Activated naive CD4-positive, alpha-beta T cell treated with anti-CD3 and anti-CD28 coated beads, Interleukin-2, amount 10 ng/mL, durations not matched to agents 7 days and 5 days (primary cell): Measurements from ENCODE around the gene ARFIP1.

Experiments used
- CTCF ChIA-PET: fragments of 350-600 bp; sonication (Branson Sonifier 250); formaldehyde crosslinking; loops from one replicate; lab custom pipeline; 2021; ENCODE audit warnings: antibody characterized with exemption; lab: Charles Lee
- DNase-seq: peaks from one replicate; pipeline ENCODE4 v3.0.0-alpha.2; 2020
- H3K27ac Mint-ChIP-seq: one replicate; pipeline ENCODE4 v1.8.0; 2021; ENCODE audit warnings: mild to moderate bottlenecking, moderate library complexity, mixed read lengths
- H3K27me3 Mint-ChIP-seq: one replicate; pipeline ENCODE4 v1.8.0; 2021; ENCODE audit warnings: mild to moderate bottlenecking, mixed read lengths
- H3K36me3 Mint-ChIP-seq: one replicate; pipeline ENCODE4 v1.8.0; 2021; ENCODE audit warnings: mixed read lengths
- H3K4me1 Mint-ChIP-seq: one replicate; pipeline ENCODE4 v1.8.0; 2021; ENCODE audit warnings: mixed read lengths
- H3K4me3 Mint-ChIP-seq: one replicate; pipeline ENCODE4 v1.8.0; 2021; ENCODE audit warnings: mild to moderate bottlenecking, moderate library complexity, mixed read lengths
- H3K9me3 Mint-ChIP-seq: one replicate; pipeline ENCODE4 v1.8.0; 2021; ENCODE audit warnings: mixed read lengths

Gene ARFIP1

DNA sequence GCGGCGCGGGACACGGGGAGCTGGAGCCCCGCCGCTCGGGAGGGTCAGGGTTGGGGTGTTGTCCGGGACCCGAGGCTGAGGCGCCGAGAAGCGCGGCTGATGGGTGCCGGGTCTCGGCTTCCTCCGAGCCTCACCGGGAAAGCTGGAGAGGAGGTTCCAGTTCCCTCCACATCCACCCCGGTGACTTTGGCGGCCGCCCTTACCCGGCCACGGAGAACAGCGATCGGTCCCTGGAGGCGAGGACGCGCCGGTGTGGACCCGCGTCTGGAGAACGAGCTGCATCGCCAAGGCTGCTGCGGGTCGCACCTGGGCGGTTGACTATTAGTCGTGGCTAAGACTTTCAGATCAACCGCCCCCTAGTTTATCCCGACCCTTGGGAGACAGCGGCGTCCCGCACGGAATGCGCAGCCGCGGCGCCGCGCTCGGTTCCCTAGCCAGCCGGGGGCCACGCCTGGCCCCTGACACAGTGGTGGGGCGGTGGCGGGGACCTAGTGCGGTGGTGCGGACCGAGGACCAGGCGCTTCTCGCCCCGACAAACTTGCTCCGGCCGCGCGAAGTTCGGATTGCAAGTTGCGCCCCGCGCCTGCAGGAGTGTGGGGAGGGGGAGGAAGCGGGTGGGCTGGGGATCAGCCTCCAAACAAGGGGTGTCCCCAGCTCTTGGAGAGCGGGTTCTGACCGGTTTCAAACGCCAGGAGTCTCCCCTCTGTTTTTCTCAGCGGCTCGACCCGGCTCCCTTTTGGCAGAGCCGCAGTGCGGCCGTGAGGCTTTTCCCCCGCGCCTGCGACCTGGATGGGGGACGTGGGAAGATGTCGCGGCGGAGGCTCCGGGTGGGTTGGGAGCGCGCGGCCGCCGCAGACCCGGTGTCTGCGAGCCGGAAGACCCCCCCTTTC, 156.9 kb downstream of the ARFIP1 start:
- H3K27me3 Mint-ChIP-seq: peaks cover 83% of the 10 kb centered on the region
- no peaks in the 10 kb centered on the region for H3K9me3 Mint-ChIP-seq
- CTCF ChIA-PET: interaction anchor here (1.2 kb wide), 2 partner anchors 9 to 25 kb away, joined by 3 to 4 read pairs; no protein-coding TSS in a partner anchor
- peak overlapping the region; percentile 59 for H3K4me3 Mint-ChIP-seq
- peak; percentile 30 for DNase-seq
- H3K4me1 Mint-ChIP-seq: peaks cover 27% of the 10 kb centered on the region
- no peaks in the 10 kb centered on the region for H3K36me3 Mint-ChIP-seq
- H3K27ac Mint-ChIP-seq: no peak overlapping the region

- Mint-ChIP-seq H3K4me1 (peaks cover 27% of the 10 kb centered on the region), H3K9me3 (no peaks in the 10 kb centered on the region), H3K4me3 (peak overlapping the region; percentile 64), H3K36me3 (no peaks in the 10 kb centered on the region), H3K27me3 (peaks cover 81% of the 10 kb centered on the region), H3K27ac (no peak overlapping the region)
- CTCF ChIA-PET: interaction anchor here (1.1 kb wide), 1 partner anchor 224 kb away, joined by 4 read pairs; no protein-coding TSS in a partner anchor
- peak; percentile 29 for DNase-seq
Observed at GRCh38 chr4:152937336-152938236, 157.8 kb downstream of the ARFIP1 start.

GRCh38 chr4:152938237-152938947, 158.6 kb downstream of the ARFIP1 start:
- Mint-ChIP-seq H3K36me3 (no peaks in the 10 kb centered on the region), H3K9me3 (no peaks in the 10 kb centered on the region), H3K4me1 (peaks cover 27% of the 10 kb centered on the region), H3K27me3 (peaks cover 80% of the 10 kb centered on the region), H3K4me3 (peak overlapping the region; percentile 64), H3K27ac (no peak overlapping the region)
- CTCF ChIA-PET: interaction anchor here (0.6 to 1.1 kb wide), 2 partner anchors 146 to 223 kb away, joined by 3 to 4 read pairs; no protein-coding TSS in a partner anchor
- DNase-seq: no peak

DNA sequence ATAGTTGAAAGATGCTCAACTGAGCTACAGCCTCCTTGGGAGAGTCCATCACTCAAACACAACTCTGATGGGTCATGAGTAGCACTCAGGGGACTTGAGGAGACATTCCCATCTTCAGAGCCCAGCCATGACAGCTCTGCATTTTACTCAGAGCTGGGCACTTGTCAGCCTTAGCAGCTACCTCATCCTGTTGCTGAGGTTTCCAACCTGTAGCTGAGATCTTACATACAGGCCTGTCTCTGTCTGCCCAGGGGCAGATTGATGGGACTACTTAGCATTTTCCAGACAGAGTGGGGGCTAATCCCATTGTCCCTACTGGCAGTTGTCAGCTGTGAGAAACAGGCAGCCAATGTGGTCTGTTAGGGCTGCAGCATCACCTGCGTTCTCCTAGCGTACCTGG, 159.9 kb downstream of the ARFIP1 start:
- Mint-ChIP-seq H3K36me3 (no peaks in the 10 kb centered on the region), H3K9me3 (no peaks in the 10 kb centered on the region), H3K27ac (no peak overlapping the region), H3K27me3 (peaks cover 78% of the 10 kb centered on the region), H3K4me3 (no peak overlapping the region), H3K4me1 (peaks cover 24% of the 10 kb centered on the region)
- no peak for DNase-seq
- CTCF ChIA-PET: interaction anchor here (1.1 kb wide), 1 partner anchor 146 kb away, joined by 3 read pairs; no protein-coding TSS in a partner anchor

- Mint-ChIP-seq H3K4me1 (peaks cover 16% of the 10 kb centered on the region), H3K27me3 (peaks cover 74% of the 10 kb centered on the region), H3K36me3 (no peaks in the 10 kb centered on the region), H3K27ac (no peak overlapping the region), H3K9me3 (no peaks in the 10 kb centered on the region), H3K4me3 (no peak overlapping the region)
- CTCF ChIA-PET: interaction anchor here (1.1 kb wide), 1 partner anchor 145 kb away, joined by 3 read pairs; no protein-coding TSS in a partner anchor
- no peak for DNase-seq
Observed at GRCh38 chr4:152940461-152940860, 160.7 kb downstream of the ARFIP1 start.

DNA sequence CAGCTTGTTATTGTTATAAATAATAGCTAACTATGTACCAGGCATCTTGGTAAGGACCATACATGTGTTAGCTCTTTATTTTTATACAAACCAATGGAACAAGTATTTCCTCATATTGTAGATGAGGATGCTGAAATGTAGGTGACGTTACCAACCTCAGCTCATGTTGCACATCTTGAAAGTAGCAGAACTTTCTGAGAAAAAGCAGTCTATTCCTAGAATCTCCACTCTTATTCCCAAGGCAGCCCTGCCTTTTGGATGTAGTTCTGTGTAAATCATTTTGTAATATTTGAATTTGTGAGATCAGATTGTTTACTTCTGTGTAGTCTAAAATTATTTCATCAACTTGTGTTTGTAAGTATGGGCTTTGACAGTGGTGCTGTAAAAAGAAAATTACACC, 161.7 kb downstream of the ARFIP1 start:
- Mint-ChIP-seq H3K36me3 (no peaks in the 10 kb centered on the region), H3K9me3 (no peaks in the 10 kb centered on the region), H3K27ac (no peak overlapping the region), H3K4me1 (peaks cover 12% of the 10 kb centered on the region), H3K4me3 (no peak overlapping the region), H3K27me3 (peaks cover 64% of the 10 kb centered on the region)
- DNase-seq: no peak
- CTCF ChIA-PET: no interaction called here

- no peaks in the 10 kb centered on the region for H3K36me3 Mint-ChIP-seq
- H3K9me3 Mint-ChIP-seq: no peaks in the 10 kb centered on the region
- CTCF ChIA-PET: no interaction called here
- no peak overlapping the region for H3K27ac Mint-ChIP-seq
- H3K27me3 Mint-ChIP-seq: peaks cover 61% of the 10 kb centered on the region
- no peak for DNase-seq
- H3K4me1 Mint-ChIP-seq: peaks cover 12% of the 10 kb centered on the region
- H3K4me3 Mint-ChIP-seq: no peak overlapping the region
Observed at GRCh38 chr4:152942346-152942745, 162.6 kb downstream of the ARFIP1 start.

- CTCF ChIA-PET: interaction anchor here (0.8 kb wide), 1 partner anchor 30 kb away, joined by 3 read pairs; no protein-coding TSS in a partner anchor
- no peak for DNase-seq
- Mint-ChIP-seq H3K4me3 (no peak overlapping the region), H3K4me1 (peaks cover 2% of the 10 kb centered on the region), H3K36me3 (no peaks in the 10 kb centered on the region), H3K27me3 (peaks cover 60% of the 10 kb centered on the region), H3K27ac (no peak overlapping the region), H3K9me3 (no peaks in the 10 kb centered on the region)
Observed at GRCh38 chr4:152943672-152944071, 163.9 kb downstream of the ARFIP1 start.

- Mint-ChIP-seq H3K4me3 (no peak overlapping the region), H3K4me1 (no peaks in the 10 kb centered on the region), H3K9me3 (no peaks in the 10 kb centered on the region), H3K27me3 (peaks cover 53% of the 10 kb centered on the region), H3K36me3 (no peaks in the 10 kb centered on the region), H3K27ac (no peak overlapping the region)
- DNase-seq: no peak
- CTCF ChIA-PET: interaction anchor here (1.2 kb wide), 1 partner anchor 9 kb away, joined by 4 read pairs; the partner anchor contains the start of gene FHDC1
Observed at GRCh38 chr4:152944666-152945320, 165.0 kb downstream of the ARFIP1 start.

DNA sequence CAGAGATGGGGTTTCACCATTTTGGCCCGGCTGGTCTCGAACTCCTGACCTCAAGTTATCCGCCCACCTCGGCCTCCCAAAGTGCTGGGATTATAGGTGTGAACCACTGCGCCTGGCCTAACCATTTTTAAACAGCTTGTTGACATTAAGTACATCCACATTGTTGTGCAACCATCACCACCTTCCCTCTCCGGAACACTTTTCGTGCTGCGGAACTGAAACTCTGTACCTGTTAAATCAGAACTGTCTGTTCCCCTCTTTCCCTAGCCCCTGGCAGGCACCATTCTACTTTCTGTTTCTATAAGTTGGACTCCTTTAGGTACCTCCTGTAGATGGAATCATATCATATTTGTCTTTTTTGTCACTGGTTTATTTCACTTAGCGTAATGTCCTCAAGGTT, 165.9 kb downstream of the ARFIP1 start:
- H3K4me1 Mint-ChIP-seq: no peaks in the 10 kb centered on the region
- no peaks in the 10 kb centered on the region for H3K36me3 Mint-ChIP-seq
- DNase-seq: no peak
- H3K27ac Mint-ChIP-seq: no peak overlapping the region
- CTCF ChIA-PET: interaction anchor here (1.2 kb wide), 1 partner anchor 10 kb away, joined by 4 read pairs; the partner anchor contains the start of gene FHDC1
- H3K27me3 Mint-ChIP-seq: peaks cover 56% of the 10 kb centered on the region
- no peaks in the 10 kb centered on the region for H3K9me3 Mint-ChIP-seq
- no peak overlapping the region for H3K4me3 Mint-ChIP-seq

GRCh38 chr4:152946446-152946845, 166.7 kb downstream of the ARFIP1 start:
- no peaks in the 10 kb centered on the region for H3K4me1 Mint-ChIP-seq
- CTCF ChIA-PET: interaction anchor here (1.2 kb wide), 1 partner anchor 11 kb away, joined by 4 read pairs; the partner anchor contains the start of gene FHDC1
- H3K9me3 Mint-ChIP-seq: no peaks in the 10 kb centered on the region
- no peaks in the 10 kb centered on the region for H3K36me3 Mint-ChIP-seq
- peaks cover 58% of the 10 kb centered on the region for H3K27me3 Mint-ChIP-seq
- H3K27ac Mint-ChIP-seq: no peak overlapping the region
- no peak overlapping the region for H3K4me3 Mint-ChIP-seq
- DNase-seq: no peak

DNA sequence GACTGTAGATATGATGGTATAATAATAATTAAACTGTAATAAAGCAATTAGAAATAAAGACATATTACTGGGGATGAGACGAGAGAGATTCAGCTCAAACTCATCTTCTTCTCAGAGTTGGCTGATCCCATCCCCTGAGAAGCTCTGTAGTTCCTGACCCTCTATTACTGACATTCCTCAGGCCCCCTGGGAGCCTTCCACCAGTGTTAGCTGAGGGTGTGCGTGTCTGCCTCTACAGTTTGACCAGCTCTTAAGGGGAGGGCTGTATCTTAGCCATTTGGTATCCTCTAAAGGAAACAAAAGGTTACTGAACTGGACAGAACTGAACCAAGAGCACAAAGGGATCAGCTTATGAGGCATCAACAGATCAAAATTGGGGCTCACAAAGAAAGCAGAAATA, 167.6 kb downstream of the ARFIP1 start:
- Mint-ChIP-seq H3K9me3 (no peaks in the 10 kb centered on the region), H3K27ac (no peak overlapping the region), H3K27me3 (peaks cover 52% of the 10 kb centered on the region), H3K36me3 (no peaks in the 10 kb centered on the region), H3K4me1 (no peaks in the 10 kb centered on the region), H3K4me3 (no peak overlapping the region)
- CTCF ChIA-PET: no interaction called here
- no peak for DNase-seq

- Mint-ChIP-seq H3K4me1 (no peaks in the 10 kb centered on the region), H3K9me3 (no peaks in the 10 kb centered on the region), H3K4me3 (no peak overlapping the region), H3K27ac (no peak overlapping the region), H3K36me3 (no peaks in the 10 kb centered on the region), H3K27me3 (peaks cover 44% of the 10 kb centered on the region)
- CTCF ChIA-PET: no interaction called here
- no peak for DNase-seq
Observed at GRCh38 chr4:152949930-152950329, 170.2 kb downstream of the ARFIP1 start.
